GM18868 (cell line): ENCODE data around the gene MAPK13.

Source experiments
- ATAC-seq: cut with Tn5 transposase; IDR thresholded peaks from one replicate; pipeline ENCODE4 v1.9.1; 2021; ENCODE audit warnings: mild to moderate bottlenecking, moderate library complexity; ENCODE audit not compliant: unreplicated experiment

Gene MAPK13

GRCh38 chr6:36142971-36143838 is 12.9 kb downstream of the MAPK13 start:
- no peak for ATAC-seq

GRCh38 chr6:36145495-36145894 is 15.2 kb downstream of the MAPK13 start:
- no peak for ATAC-seq

GRCh38 chr6:36147294-36147693 is 17.0 kb downstream of the MAPK13 start:
- ATAC-seq, result no peak

GRCh38 chr6:36149476-36149875 is 19.2 kb downstream of the MAPK13 start:
- ATAC-seq, result no peak

- no peak for ATAC-seq
These were observed 20.0 kb downstream of the MAPK13 start for GRCh38 chr6:36150283-36150682.

- ATAC-seq, result no peak
These were observed 24.0 kb downstream of the MAPK13 start for GRCh38 chr6:36154286-36154685.

- no peak for ATAC-seq
These were observed 25.3 kb downstream of the MAPK13 start for GRCh38 chr6:36155662-36156061.

DNA sequence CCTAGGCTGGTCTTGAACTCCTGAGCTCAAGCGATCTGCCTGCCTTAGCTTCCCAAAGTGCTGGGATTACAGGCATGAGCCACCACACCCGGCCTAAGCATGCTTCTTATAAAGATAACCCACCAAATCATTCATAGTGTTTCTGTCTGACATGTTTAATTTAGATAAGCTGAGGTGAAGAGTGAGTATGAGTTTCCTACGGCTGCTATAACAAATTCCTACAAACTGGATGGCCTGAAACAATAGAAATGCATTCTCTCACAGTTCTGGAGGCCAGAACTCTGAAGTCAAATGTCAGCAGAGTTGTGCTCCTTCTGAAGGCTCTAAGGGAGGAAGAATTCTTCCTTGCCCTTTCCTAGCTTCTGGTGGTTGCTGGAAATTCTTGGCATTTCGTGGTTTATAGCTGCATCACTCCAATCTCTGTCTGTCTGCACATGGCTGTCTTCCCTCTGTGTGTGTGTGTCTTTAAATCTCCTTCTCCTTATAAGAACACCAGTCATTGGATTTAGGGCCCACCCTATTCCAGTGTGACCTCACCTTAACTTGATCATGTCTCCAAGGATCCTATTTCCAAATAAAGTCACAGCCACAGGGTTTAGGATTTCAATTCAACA is 29.9 kb downstream of the MAPK13 start:
- no peak for ATAC-seq

GRCh38 chr6:36169023-36170007 is 39.0 kb downstream of the MAPK13 start:
- ATAC-seq, result no peak

- no peak for ATAC-seq
These were observed 40.4 kb downstream of the MAPK13 start for GRCh38 chr6:36170704-36171103.

- ATAC-seq, result no peak
These were observed 41.3 kb downstream of the MAPK13 start for GRCh38 chr6:36171573-36171972.

GRCh38 chr6:36177166-36177565 is 46.9 kb downstream of the MAPK13 start:
- ATAC-seq, result no peak

DNA sequence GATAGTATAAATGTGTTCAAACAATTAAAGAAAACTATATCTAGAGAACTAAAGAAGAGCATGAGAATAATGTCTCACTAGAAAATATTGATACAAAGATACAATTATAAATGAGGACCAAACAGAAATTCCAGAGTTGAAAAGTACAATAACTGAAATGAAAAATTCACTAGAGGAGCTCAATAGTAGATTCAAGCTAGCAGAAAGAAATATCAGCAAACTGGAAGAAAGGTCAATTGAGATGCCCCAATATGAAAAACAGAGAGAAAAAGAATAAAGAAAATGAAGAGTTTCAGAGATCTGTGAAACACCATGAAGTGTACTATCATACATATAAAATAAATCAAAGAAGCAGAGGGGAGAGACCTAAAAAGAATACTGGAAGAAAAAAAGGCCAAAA is 48.2 kb downstream of the MAPK13 start:
- ATAC-seq, result no peak

- ATAC-seq, result no peak
These were observed 49.8 kb downstream of the MAPK13 start for GRCh38 chr6:36180126-36180525.

- ATAC-seq, result no peak
These were observed 54.0 kb downstream of the MAPK13 start for GRCh38 chr6:36184311-36184710.

DNA sequence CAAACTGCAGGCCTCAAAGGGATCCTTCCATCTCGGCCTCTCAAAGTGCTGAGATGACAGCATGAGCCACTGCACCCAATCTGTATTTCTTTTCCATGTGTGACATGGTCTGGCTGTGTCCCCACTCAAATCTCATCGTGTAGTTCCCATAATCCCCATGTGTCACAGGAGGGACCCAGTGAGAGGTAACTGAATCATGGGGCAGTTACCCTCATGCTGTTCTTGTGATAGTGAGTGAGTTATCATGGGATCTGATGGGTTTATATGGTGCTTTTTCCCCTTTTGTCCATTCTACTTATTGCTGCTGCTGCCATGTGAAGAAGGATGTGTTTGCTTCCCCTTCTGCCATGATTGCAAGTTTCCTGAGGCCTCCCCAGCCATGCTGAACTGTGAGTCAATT is 55.9 kb downstream of the MAPK13 start:
- ATAC-seq, result no peak

- no peak for ATAC-seq
These were observed 57.1 kb downstream of the MAPK13 start for GRCh38 chr6:36187446-36187845.
